HepG2 (cell line): ENCODE measurements around the gene RAB3A. TPM values are rescaled to one million over a fixed set of nuclear protein-coding genes. Genes with fewer than 3 reads are reported as not detected.

Experiments
- AGO1 ChIP-seq: fragments of 200-400 bp; formaldehyde crosslinking; IDR thresholded peaks from 2 replicates; pipeline ENCODE4 v1.6.1; 2017; ENCODE audit warnings: mild to moderate bottlenecking, low read depth, low read length, moderate library complexity; ENCODE audit not compliant: poor library complexity, severe bottlenecking
- ATF7 ChIP-seq, 2 experiments: fragments of 450-650 bp in 1 of 2; sonication (generic) in 1 of 2; formaldehyde crosslinking in 1 of 2; IDR thresholded peaks; 2 replicates each; pipeline versions ENCODE4 v1.4.0 to v1.6.1; 2016 to 2020; ENCODE audit warnings: antibody characterized with exemption in 1 of 2, mild to moderate bottlenecking in 1 of 2, missing genetic modification reagents in 1 of 2
- CREM ChIP-seq, 2 experiments: sonication (generic) in 1 of 2; formaldehyde crosslinking in 1 of 2; IDR thresholded peaks; 2 replicates each; pipeline versions ENCODE4 v1.4.0 to v1.6.1; 2016 to 2020; ENCODE audit warnings: antibody characterized with exemption in 1 of 2, mild to moderate bottlenecking in 1 of 2, missing genetic modification reagents in 1 of 2
- DMAP1 ChIP-seq: IDR thresholded peaks from 2 replicates; pipeline ENCODE4 v1.6.1; 2016
- ETV5 ChIP-seq: IDR thresholded peaks from 2 replicates; pipeline ENCODE4 v1.6.1; 2018; ENCODE audit warnings: missing biosample characterization, missing genetic modification reagents, inconsistent platforms, borderline replicate concordance
- GATA4 ChIP-seq: sonication (generic); IDR thresholded peaks from 2 replicates; pipeline ENCODE4 v1.6.1; 2016; ENCODE audit warnings: antibody characterized with exemption, low read depth, borderline replicate concordance
- HOXA3 ChIP-seq: sonication (generic); formaldehyde crosslinking; IDR thresholded peaks from 2 replicates; pipeline ENCODE4 v1.5.0; 2020; ENCODE audit warnings: missing genetic modification reagents
- ISL2 ChIP-seq: sonication (generic); formaldehyde crosslinking; IDR thresholded peaks from 2 replicates; pipeline ENCODE4 v1.5.0; 2020; ENCODE audit warnings: missing genetic modification reagents
- JUN ChIP-seq: sonication (generic); formaldehyde crosslinking; IDR thresholded peaks from 2 replicates; pipeline ENCODE4 v1.4.0; 2020; ENCODE audit warnings: mild to moderate bottlenecking, missing genetic modification reagents
- KLF11 ChIP-seq: IDR thresholded peaks from 2 replicates; pipeline ENCODE4 v1.6.1; 2016; ENCODE audit warnings: missing compliant biosample characterization
- NFIB ChIP-seq: sonication (generic); formaldehyde crosslinking; IDR thresholded peaks from 2 replicates; pipeline ENCODE4 v1.9.0; 2021; ENCODE audit warnings: missing genetic modification reagents, mild to moderate bottlenecking, borderline replicate concordance
- NR2C2 ChIP-seq: sonication (generic); formaldehyde crosslinking; IDR thresholded peaks from 2 replicates; pipeline ENCODE4 v1.4.0; 2020; ENCODE audit warnings: missing genetic modification reagents, mild to moderate bottlenecking, moderate library complexity, borderline replicate concordance
- NR3C1 ChIP-seq: sonication (generic); formaldehyde crosslinking; IDR thresholded peaks from 2 replicates; pipeline ENCODE4 v1.4.0; 2020; ENCODE audit warnings: missing genetic modification reagents
- PHF21A ChIP-seq: sonication (generic); formaldehyde crosslinking; IDR thresholded peaks from 2 replicates; pipeline ENCODE4 v1.5.0; 2020; ENCODE audit warnings: mild to moderate bottlenecking, missing genetic modification reagents
- SALL1 ChIP-seq: sonication (generic); formaldehyde crosslinking; IDR thresholded peaks from 2 replicates; pipeline ENCODE4 v1.8.0; 2022; ENCODE audit warnings: mild to moderate bottlenecking, missing genetic modification reagents
- TBX2 ChIP-seq: sonication (generic); formaldehyde crosslinking; IDR thresholded peaks from 2 replicates; pipeline ENCODE4 v1.5.0; 2020; ENCODE audit warnings: missing genetic modification reagents, mild to moderate bottlenecking, borderline replicate concordance
- ZC3H13 ChIP-seq: sonication (generic); formaldehyde crosslinking; IDR thresholded peaks from 2 replicates; pipeline ENCODE4 v1.8.1; 2023; ENCODE audit warnings: mild to moderate bottlenecking, missing genetic modification reagents, moderate library complexity
- ZNF296 ChIP-seq: sonication (generic); formaldehyde crosslinking; conservative IDR thresholded peaks from 2 replicates; pipeline ENCODE4 v1.5.0; 2020; ENCODE audit warnings: mild to moderate bottlenecking, missing genetic modification reagents
- ZNF430 ChIP-seq: sonication (generic); formaldehyde crosslinking; IDR thresholded peaks from 2 replicates; pipeline ENCODE4 v1.9.0; 2021; ENCODE audit warnings: mild to moderate bottlenecking, missing genetic modification reagents
- ZNF446 ChIP-seq: sonication (generic); formaldehyde crosslinking; IDR thresholded peaks from 2 replicates; pipeline ENCODE4 v1.5.0; 2020; ENCODE audit warnings: mild to moderate bottlenecking, missing genetic modification reagents
- ZNF747 ChIP-seq: sonication (generic); formaldehyde crosslinking; IDR thresholded peaks from 2 replicates; pipeline ENCODE4 v1.8.1; 2023; ENCODE audit warnings: missing genetic modification reagents, mild to moderate bottlenecking, borderline replicate concordance
- ZSCAN29 ChIP-seq: sonication (generic); formaldehyde crosslinking; conservative IDR thresholded peaks from 2 replicates; pipeline ENCODE4 v1.4.0; 2020; ENCODE audit warnings: mild to moderate bottlenecking, missing genetic modification reagents
- polyA plus RNA-seq, 8 experiments: library from polyadenylated mRNA; depleted of rRNA in 3 of 8; stranded (reverse) in 7 of 8; unstranded in 1 of 8; fragments of >200 nt; fragmentation: Illumina TruSeq in 4 of 8; extraction: Trizol in 4 of 8; gene quantifications; 2 replicates each; pipeline versions ENCODE4 v1.2.1 to v1.2.3, GENCODE V29; 2011 to 2016; ENCODE audit warnings: low read depth in 4 of 8, missing spikeins in 1 of 8, mixed read lengths in 1 of 8; ENCODE audit not compliant: insufficient read depth in 1 of 8
- total RNA-seq, 5 experiments: library from RNA; depleted of rRNA; stranded (reverse); fragments of >200 nt; fragmentation: Illumina TruSeq; extraction: Trizol; gene quantifications; 2 replicates each; pipeline ENCODE4 v1.2.3, GENCODE V29; 2016; ENCODE audit warnings: low read depth in 1 of 5
- TF ChIP-seq, protein P1 (sequence below): IDR thresholded peaks from 2 replicates; pipeline ENCODE4 v1.6.1; 2016; ENCODE audit warnings: missing compliant biosample characterization, missing genetic modification reagents, borderline replicate concordance
- TF ChIP-seq, protein P2 (sequence below): sonication (generic); formaldehyde crosslinking; conservative IDR thresholded peaks from 2 replicates; pipeline ENCODE4 v1.4.0; 2020; ENCODE audit warnings: missing genetic modification reagents

The RAB3A gene
- total and polyA plus RNA-seq, 2 of the 13 experiments (the other 11 are each of a cell fraction or from before 2014, with no cell fraction given), result 0.58 to 0.98 TPM

DNA sequence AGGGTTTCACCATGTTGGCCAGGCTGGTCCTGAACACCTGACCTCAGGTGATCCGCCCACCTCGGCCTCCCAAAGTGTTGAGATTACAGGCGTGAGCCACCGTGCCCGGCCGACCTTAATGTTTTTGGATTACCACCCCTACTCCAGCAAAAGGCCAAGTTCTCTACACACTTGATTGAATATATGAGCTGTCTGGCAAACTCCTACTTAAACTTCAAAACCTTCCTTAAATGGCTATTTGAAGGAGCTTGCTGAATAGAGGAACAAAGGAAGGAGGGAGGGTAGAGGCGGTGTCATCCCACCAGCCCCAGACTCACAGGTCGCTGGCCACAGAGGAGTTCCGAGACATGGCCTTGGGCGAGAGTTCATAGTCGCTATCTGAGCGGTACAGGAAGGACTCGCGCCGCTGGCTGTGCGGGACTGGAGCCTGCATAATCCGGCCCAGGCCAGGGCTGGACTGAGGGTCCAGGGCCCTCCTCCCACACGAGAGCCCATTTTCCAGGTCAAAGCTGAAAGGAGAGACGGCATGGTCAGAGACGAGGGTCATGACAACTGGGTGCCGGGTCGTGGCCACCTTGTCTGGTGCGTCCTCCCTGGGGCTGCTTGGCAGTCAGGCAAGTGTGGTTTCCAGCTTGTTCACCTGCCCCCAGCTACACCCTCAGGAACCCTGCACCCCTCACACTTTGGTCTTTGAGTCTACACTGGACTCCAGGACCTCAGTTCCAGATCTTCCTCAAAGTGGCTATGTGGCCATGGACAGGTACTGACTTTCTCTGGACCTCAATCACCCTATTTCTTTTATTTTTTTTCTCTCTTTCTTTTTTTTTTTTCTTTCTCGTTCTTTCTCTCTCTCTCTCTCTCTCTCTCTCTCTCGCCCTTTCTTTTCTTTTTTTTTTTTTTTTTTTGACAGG, 18.2 kb upstream of the RAB3A start (continued):
- TF ChIP-seq PHF21A (CRISPR knock-in tag) (no peak), ZSCAN29 (CRISPR knock-in tag) (peak; percentile 86; the same call in 1 of the 2 replicates), ATF7 (IDR thresholded peaks at IDR 0.05) (no peak), ATF7 (CRISPR knock-in tag; IDR thresholded peaks at IDR 0.05) (no peak), ISL2 (CRISPR knock-in tag) (no peak), NFIB (CRISPR knock-in tag) (no peak), NR3C1 (CRISPR knock-in tag) (no peak), HOXA3 (peak; percentile 43; the same call in 1 of the 2 replicates), SALL1 (CRISPR knock-in tag) (peak; percentile 41), GATA4 (no peak), KLF11 (CRISPR knock-in tag) (no peak), ZNF430 (CRISPR knock-in tag) (no peak), DMAP1 (no peak), JUN (CRISPR knock-in tag) (no peak), ZC3H13 (CRISPR knock-in tag) (no peak), ZNF296 (CRISPR knock-in tag) (no peak), CREM (IDR thresholded peaks at IDR 0.05) (no peak), CREM (CRISPR knock-in tag; IDR thresholded peaks at IDR 0.05) (no peak), ZNF747 (CRISPR knock-in tag) (no peak), NR2C2 (CRISPR knock-in tag) (peak; percentile 21; the same call in 1 of the 2 replicates), ZNF446 (CRISPR knock-in tag) (no peak), AGO1 (no peak), TBX2 (CRISPR knock-in tag) (peak; percentile 43; the same call in 1 of the 2 replicates), ETV5 (CRISPR knock-in tag) (peak; percentile 65; the same call in 1 of the 2 replicates)
- TF ChIP-seq, protein P1, sequence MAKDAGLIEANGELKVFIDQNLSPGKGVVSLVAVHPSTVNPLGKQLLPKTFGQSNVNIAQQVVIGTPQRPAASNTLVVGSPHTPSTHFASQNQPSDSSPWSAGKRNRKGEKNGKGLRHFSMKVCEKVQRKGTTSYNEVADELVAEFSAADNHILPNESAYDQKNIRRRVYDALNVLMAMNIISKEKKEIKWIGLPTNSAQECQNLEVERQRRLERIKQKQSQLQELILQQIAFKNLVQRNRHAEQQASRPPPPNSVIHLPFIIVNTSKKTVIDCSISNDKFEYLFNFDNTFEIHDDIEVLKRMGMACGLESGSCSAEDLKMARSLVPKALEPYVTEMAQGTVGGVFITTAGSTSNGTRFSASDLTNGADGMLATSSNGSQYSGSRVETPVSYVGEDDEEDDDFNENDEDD, result 0 out of 2 replicates have a peak, but pooled peaks have one; percentile 18
- TF ChIP-seq, protein P2, sequence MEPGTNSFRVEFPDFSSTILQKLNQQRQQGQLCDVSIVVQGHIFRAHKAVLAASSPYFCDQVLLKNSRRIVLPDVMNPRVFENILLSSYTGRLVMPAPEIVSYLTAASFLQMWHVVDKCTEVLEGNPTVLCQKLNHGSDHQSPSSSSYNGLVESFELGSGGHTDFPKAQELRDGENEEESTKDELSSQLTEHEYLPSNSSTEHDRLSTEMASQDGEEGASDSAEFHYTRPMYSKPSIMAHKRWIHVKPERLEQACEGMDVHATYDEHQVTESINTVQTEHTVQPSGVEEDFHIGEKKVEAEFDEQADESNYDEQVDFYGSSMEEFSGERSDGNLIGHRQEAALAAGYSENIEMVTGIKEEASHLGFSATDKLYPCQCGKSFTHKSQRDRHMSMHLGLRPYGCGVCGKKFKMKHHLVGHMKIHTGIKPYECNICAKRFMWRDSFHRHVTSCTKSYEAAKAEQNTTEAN (CRISPR knock-in tag), result no peak
